ENCODE measurements around the gene BBS7. TPM values are rescaled to one million over a fixed set of nuclear protein-coding genes. Genes with fewer than 3 reads are reported as not detected.

The BBS7 gene
- total and polyA plus RNA-seq, 10 of the 15 experiments (the other 5 are each of a cell fraction or from before 2014, with no cell fraction given) = 5.2 to 15.2 (median 9.0) TPM

- DNase-seq (ENCODE audit: low read depth, low spot score) (no peak), ATAC-seq (no peak), FAIRE-seq (no peak)
- no peak for TF ChIP-seq E2F8 (IDR thresholded peaks at IDR 0.05; ENCODE audit: low read depth, partially characterized antibody)
- no peak for TF ChIP-seq CHD1 (IDR thresholded peaks at IDR 0.05; ENCODE audit: low read depth, low read length)
- TF ChIP-seq JUND (IDR thresholded peaks at IDR 0.05; ENCODE audit: low read depth, low read length) = no peak
- no peak for TF ChIP-seq CBFB (IDR thresholded peaks at IDR 0.05; ENCODE audit: low read depth)
- TF ChIP-seq CREB1 (IDR thresholded peaks at IDR 0.05; ENCODE audit: low read depth) = no peak
- no peak for TF ChIP-seq FOXK2 (IDR thresholded peaks at IDR 0.05)
- no peak for TF ChIP-seq IKZF1 (conservative IDR thresholded peaks at IDR 0.05)
- no peak for TF ChIP-seq SRF (IDR thresholded peaks at IDR 0.05; ENCODE audit: low read depth in 2 of 2, low read length in 2 of 2)
- no peak for TF ChIP-seq ZBTB4 (CRISPR knock-in tag; IDR thresholded peaks at IDR 0.05)
- no peak for TF ChIP-seq HDAC6 (IDR thresholded peaks at IDR 0.05; ENCODE audit: unreplicated experiment)
- TF ChIP-seq NBN (IDR thresholded peaks at IDR 0.05) = no peak
- Histone ChIP-seq H3K9ac (ENCODE audit: control insufficient read depth, insufficient read depth, low read length) (no peak overlapping the region), H3K36me3 (ENCODE audit: control insufficient read depth in 2 of 2, insufficient read depth in 2 of 2, low read length in 1 of 2) (no peaks in the 10 kb centered on the region), H3K4me2 (ENCODE audit: control insufficient read depth, insufficient read depth) (no peak overlapping the region), H3K27me3 (replicated peaks in 1 of 2; ENCODE audit: control insufficient read depth in 2 of 2, insufficient read depth in 2 of 2, low read length in 1 of 2) (no peaks in the 10 kb centered on the region), H3K4me1 (ENCODE audit: control insufficient read depth, insufficient read depth, low read length) (no peaks in the 10 kb centered on the region), H2AFZ (ENCODE audit: control insufficient read depth, low read depth, low read length) (no peak overlapping the region), H3K9me3 (replicated peaks; ENCODE audit: control insufficient read depth, insufficient read depth, low read length) (no peaks in the 10 kb centered on the region), H3K27ac (ENCODE audit: control insufficient read depth, insufficient read depth) (no peak overlapping the region), H3K4me3 (no peak overlapping the region), H3K79me2 (ENCODE audit: control insufficient read depth, insufficient read depth, low read length) (no peaks in the 10 kb centered on the region), H4K20me1 (ENCODE audit: control insufficient read depth, insufficient read depth) (no peaks in the 10 kb centered on the region)
- WGBS (ENCODE audit: insufficient coverage, insufficient replicate concordance, low lambda C conversion rate, missing lambda C conversion rate) = 93% methylated on average over 2 of the region's 2 CpGs
- in situ Hi-C loops (cut with MboI) = no loop called here
- SMC1A ChIA-PET (ENCODE audit: uncharacterized antibody, unreplicated experiment) = no interaction called here
- RAD21 ChIA-PET (ENCODE audit: unreplicated experiment) = no interaction called here
- BruUV-seq (replicated peaks) = no TSS peak
- CTCF ChIA-PET = interaction anchor here (0.9 kb wide), 2 partner anchors 16 to 24 kb away, joined by 3 read pairs; no protein-coding TSS in a partner anchor
- intact Hi-C loops (cut with micrococcal nuclease; ENCODE audit: unreplicated experiment) = no loop called here
- POLR2A ChIA-PET = no interaction called here
These were observed 8.8 kb downstream of the BBS7 start for GRCh38 chr4:121861426-121861825.
